Muscle of leg (tissue), 11 donors: ENCODE results near the gene KIF21A. TPM values are rescaled to one million over a fixed set of nuclear protein-coding genes. Genes with fewer than 3 reads are reported as not detected.

Source experiments
- DNase-seq: peaks from one replicate; pipeline ENCODE4 v3.0.0; 2013
- H3K27ac ChIP-seq: one replicate; pipeline ENCODE4 v1.5.1; 2013; ENCODE audit warnings: mild to moderate bottlenecking, low read length, control low read depth
- H3K27me3 ChIP-seq: one replicate; pipeline ENCODE4 v1.6.1; 2013; ENCODE audit warnings: low read length; ENCODE audit not compliant: control insufficient read depth, insufficient read depth
- H3K36me3 ChIP-seq: one replicate; pipeline ENCODE4 v1.6.1; 2013; ENCODE audit warnings: low read length; ENCODE audit not compliant: control insufficient read depth, insufficient read depth
- H3K4me1 ChIP-seq: one replicate; pipeline ENCODE4 v1.6.1; 2013; ENCODE audit warnings: low read length; ENCODE audit not compliant: control insufficient read depth, insufficient read depth
- H3K4me3 ChIP-seq: one replicate; pipeline ENCODE4 v1.5.1; 2013; ENCODE audit warnings: low read length, control low read depth
- H3K9me3 ChIP-seq: replicated peaks from 2 replicates; pipeline ENCODE4 v1.6.1; 2013; ENCODE audit warnings: low read depth, low read length; ENCODE audit not compliant: control insufficient read depth
- WGBS: methylation state at CpG from one replicate; pipeline ENCODE4 v1.1.5; 2013; ENCODE audit warnings: missing lambda C conversion rate; ENCODE audit not compliant: insufficient coverage; 5-methylcytosine and 5-hydroxymethylcytosine counted together
- polyA plus RNA-seq, 8 donors: library from polyadenylated mRNA; unstranded; fragments of 120-200 nt; gene quantifications; one replicate each; pipeline versions ENCODE4 v1.2.1 to v1.2.3, GENCODE V29; 2013; ENCODE audit warnings: inconsistent platforms in 1 of 8, low replicate concordance in 1 of 8; ENCODE audit not compliant: insufficient read length in 8 of 8, insufficient read depth in 1 of 8
- total RNA-seq: library from RNA; stranded (reverse); fragments of 120-200 nt; gene quantifications from one replicate; pipeline ENCODE4 v1.2.4, GENCODE V29; 2013

KIF21A gene
- total and polyA plus RNA-seq, 9 donors: 3.2 to 6.7 (median 4.8) TPM

- no peaks in the 10 kb centered on the region for H3K9me3 ChIP-seq
- no peak overlapping the region for H3K4me3 ChIP-seq
- H3K27ac ChIP-seq: no peak overlapping the region
- DNase-seq: no peak
- no CpG with 5 or more reads among the region's 1 CpG for WGBS
- H3K36me3 ChIP-seq: no peaks in the 10 kb centered on the region
- H3K27me3 ChIP-seq: no peaks in the 10 kb centered on the region
- H3K4me1 ChIP-seq: no peaks in the 10 kb centered on the region
Measured at GRCh38 chr12:39461059-39461458, 18.1 kb upstream of the KIF21A start.

- Histone ChIP-seq H3K4me1 (no peaks in the 10 kb centered on the region), H3K4me3 (no peak overlapping the region), H3K36me3 (no peaks in the 10 kb centered on the region), H3K27me3 (no peaks in the 10 kb centered on the region), H3K27ac (no peak overlapping the region), H3K9me3 (no peaks in the 10 kb centered on the region)
- 87% methylated on average over 4 of the region's 7 CpGs for WGBS
- DNase-seq: no peak
Measured at GRCh38 chr12:39459027-39459434, 16.1 kb upstream of the KIF21A start.

- no peak overlapping the region for H3K4me3 ChIP-seq
- no peaks in the 10 kb centered on the region for H3K4me1 ChIP-seq
- WGBS: no CpG with 5 or more reads among the region's 1 CpG
- no peak overlapping the region for H3K27ac ChIP-seq
- no peaks in the 10 kb centered on the region for H3K9me3 ChIP-seq
- H3K27me3 ChIP-seq: no peaks in the 10 kb centered on the region
- no peaks in the 10 kb centered on the region for H3K36me3 ChIP-seq
- no peak for DNase-seq
Measured at GRCh38 chr12:39451977-39452376, 9.1 kb upstream of the KIF21A start.

- H3K27me3 ChIP-seq: no peaks in the 10 kb centered on the region
- peaks cover 6% of the 10 kb centered on the region for H3K4me1 ChIP-seq
- no peak overlapping the region for H3K4me3 ChIP-seq
- DNase-seq: no peak
- H3K36me3 ChIP-seq: no peaks in the 10 kb centered on the region
- no peaks in the 10 kb centered on the region for H3K9me3 ChIP-seq
- H3K27ac ChIP-seq: no peak overlapping the region
Measured at GRCh38 chr12:39448038-39448437, 5.1 kb upstream of the KIF21A start.

GRCh38 chr12:39443929-39444209, 949 bp upstream of the KIF21A start:
- H3K4me3 ChIP-seq: peak overlapping the region; percentile 67
- peaks cover 5% of the 10 kb centered on the region for H3K27me3 ChIP-seq
- peaks cover 6% of the 10 kb centered on the region for H3K4me1 ChIP-seq
- no peak for DNase-seq
- no peaks in the 10 kb centered on the region for H3K36me3 ChIP-seq
- H3K9me3 ChIP-seq: no peaks in the 10 kb centered on the region
- no peak overlapping the region for H3K27ac ChIP-seq

- Histone ChIP-seq H3K9me3 (no peaks in the 10 kb centered on the region), H3K4me1 (peaks cover 6% of the 10 kb centered on the region), H3K27me3 (peaks cover 5% of the 10 kb centered on the region), H3K36me3 (no peaks in the 10 kb centered on the region), H3K4me3 (peak overlapping the region; percentile 67), H3K27ac (no peak overlapping the region)
- under 1% methylated on average over 34 of the region's 34 CpGs for WGBS
- no peak for DNase-seq
Measured at GRCh38 chr12:39442831-39443080, 164 bp downstream of the KIF21A start.

- Histone ChIP-seq H3K27ac (peak overlapping the region; percentile 6), H3K4me1 (peaks cover 6% of the 10 kb centered on the region), H3K36me3 (no peaks in the 10 kb centered on the region), H3K9me3 (no peaks in the 10 kb centered on the region), H3K4me3 (peak overlapping the region; percentile 67), H3K27me3 (peaks cover 5% of the 10 kb centered on the region)
- 6% methylated on average over 47 of the region's 49 CpGs for WGBS
- DNase-seq: peak; percentile 30
Measured at GRCh38 chr12:39441963-39442830, 723 bp downstream of the KIF21A start.

- Histone ChIP-seq H3K4me1 (peaks cover 6% of the 10 kb centered on the region), H3K9me3 (no peaks in the 10 kb centered on the region), H3K27ac (no peak overlapping the region), H3K36me3 (no peaks in the 10 kb centered on the region), H3K4me3 (no peak overlapping the region), H3K27me3 (peaks cover 5% of the 10 kb centered on the region)
- WGBS: no CpG with 5 or more reads among the region's 5 CpGs
- no peak for DNase-seq
Measured at GRCh38 chr12:39441189-39441962, 1.5 kb downstream of the KIF21A start.

GRCh38 chr12:39440781-39441180, 2.1 kb downstream of the KIF21A start:
- Histone ChIP-seq H3K4me1 (peaks cover 6% of the 10 kb centered on the region), H3K36me3 (no peaks in the 10 kb centered on the region), H3K27me3 (peaks cover 5% of the 10 kb centered on the region), H3K9me3 (no peaks in the 10 kb centered on the region), H3K4me3 (no peak overlapping the region), H3K27ac (no peak overlapping the region)
- no peak for DNase-seq
- WGBS: no CpG with 5 or more reads among the region's 2 CpGs

GRCh38 chr12:39440101-39440500, 2.8 kb downstream of the KIF21A start:
- H3K27me3 ChIP-seq: peaks cover 5% of the 10 kb centered on the region
- no CpG with 5 or more reads among the region's 1 CpG for WGBS
- no peaks in the 10 kb centered on the region for H3K36me3 ChIP-seq
- H3K27ac ChIP-seq: no peak overlapping the region
- H3K9me3 ChIP-seq: no peaks in the 10 kb centered on the region
- DNase-seq: no peak
- H3K4me3 ChIP-seq: no peak overlapping the region
- H3K4me1 ChIP-seq: peaks cover 6% of the 10 kb centered on the region
